K562 (cell line): ENCODE data around the gene ST3GAL5.

Experiments used
- REST ChIP-seq, 2 experiments: fragments of 450-650 bp; formaldehyde crosslinking in 1 of 2; IDR thresholded peaks; 2 replicates each; pipeline versions ENCODE4 v1.4.0 to v1.6.1; 2014 to 2020; ENCODE audit warnings: mild to moderate bottlenecking in 2 of 2, borderline replicate concordance in 1 of 2, low read depth in 1 of 2
- SP2 ChIP-seq: IDR thresholded peaks from 2 replicates; pipeline ENCODE4 v1.6.1; 2011; ENCODE audit warnings: mild to moderate bottlenecking, low read depth, low read length, moderate library complexity; ENCODE audit not compliant: poor library complexity, severe bottlenecking; ENCODE audit errors: extremely low read depth
- ZNF311 ChIP-seq: fragments of 250-450 bp; sonication (Bioruptor Pico); IDR thresholded peaks from 2 replicates; pipeline ENCODE4 v1.4.0; 2020; ENCODE audit warnings: mild to moderate bottlenecking, moderate library complexity
- ZNF583 ChIP-seq: fragments of 250-450 bp; sonication (Bioruptor Pico); IDR thresholded peaks from 2 replicates; pipeline ENCODE4 v1.4.0; 2020
- TF ChIP-seq, protein P1 (sequence below): fragments of 250-450 bp; sonication (Bioruptor Pico); IDR thresholded peaks from 2 replicates; pipeline ENCODE4 v1.4.0; 2020; ENCODE audit warnings: mild to moderate bottlenecking, moderate library complexity

DNA sequence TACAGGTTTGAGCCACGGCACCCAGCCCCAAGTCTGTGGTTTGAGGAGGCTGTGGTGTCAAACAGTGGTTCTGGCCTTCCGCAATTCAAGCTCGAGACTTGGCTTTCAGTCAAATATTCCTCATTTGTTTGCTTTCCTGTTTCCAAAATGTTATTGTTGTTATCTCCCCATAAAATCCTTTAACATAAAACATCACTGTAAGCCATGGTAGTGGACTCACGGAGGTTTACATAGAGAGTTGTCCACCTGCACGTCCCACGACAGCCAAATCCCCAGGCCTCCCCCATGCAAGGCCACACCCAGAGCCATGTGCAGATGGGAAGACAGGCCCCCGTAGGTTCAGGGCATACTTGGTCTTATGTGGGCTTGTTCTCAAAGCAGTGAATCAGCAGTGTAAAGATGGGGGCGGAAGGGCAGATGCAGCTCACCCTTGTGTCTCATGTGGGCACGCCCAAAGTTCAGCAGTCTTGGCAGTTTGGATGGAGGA is 18.9 kb upstream of the ST3GAL5 start:
- no peak for TF ChIP-seq ZNF311 (CRISPR knock-in tag)
- TF ChIP-seq, protein P1, sequence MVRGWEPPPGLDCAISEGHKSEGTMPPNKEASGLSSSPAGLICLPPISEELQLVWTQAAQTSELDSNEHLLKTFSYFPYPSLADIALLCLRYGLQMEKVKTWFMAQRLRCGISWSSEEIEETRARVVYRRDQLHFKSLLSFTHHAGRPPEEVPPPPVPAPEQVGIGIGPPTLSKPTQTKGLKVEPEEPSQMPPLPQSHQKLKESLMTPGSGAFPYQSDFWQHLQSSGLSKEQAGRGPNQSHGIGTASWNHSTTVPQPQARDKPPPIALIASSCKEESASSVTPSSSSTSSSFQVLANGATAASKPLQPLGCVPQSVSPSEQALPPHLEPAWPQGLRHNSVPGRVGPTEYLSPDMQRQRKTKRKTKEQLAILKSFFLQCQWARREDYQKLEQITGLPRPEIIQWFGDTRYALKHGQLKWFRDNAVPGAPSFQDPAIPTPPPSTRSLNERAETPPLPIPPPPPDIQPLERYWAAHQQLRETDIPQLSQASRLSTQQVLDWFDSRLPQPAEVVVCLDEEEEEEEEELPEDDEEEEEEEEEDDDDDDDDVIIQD (CRISPR knock-in tag), result no peak
- TF ChIP-seq ZNF583 (CRISPR knock-in tag), result no peak
- no peak for TF ChIP-seq SP2
- TF ChIP-seq REST (IDR thresholded peaks at IDR 0.05; ENCODE audit: borderline replicate concordance), result no peak
- TF ChIP-seq REST (CRISPR knock-in tag; IDR thresholded peaks at IDR 0.05; ENCODE audit: low read depth), result no peak
